ENCODE data around the gene KIRREL2.

Gene KIRREL2

DNA sequence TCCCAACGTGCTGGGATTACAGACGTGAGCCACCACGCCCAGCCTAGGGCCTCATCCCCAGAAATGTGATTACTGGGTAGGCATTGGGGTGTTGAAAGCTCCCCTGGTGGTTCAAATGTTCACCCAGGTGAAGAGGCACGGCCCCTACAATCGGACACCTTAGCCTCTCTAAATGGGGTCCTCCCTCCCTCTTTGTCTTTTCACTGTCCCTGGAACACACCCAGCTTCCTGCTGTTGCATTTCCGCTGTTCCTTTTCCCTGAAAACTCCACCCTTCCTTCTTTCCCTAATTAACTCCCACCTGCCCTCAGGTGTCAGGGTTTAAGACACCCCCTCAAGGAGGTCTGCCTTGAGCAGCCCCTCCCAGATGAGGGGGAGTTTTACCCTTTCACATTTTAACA, 40.4 kb upstream of the KIRREL2 start:
- ChIA-PET CTCF (interaction anchor here (1.5 kb wide), 1 partner anchor 10 kb away, joined by 6 read pairs; no protein-coding TSS in a partner anchor), POLR2A (no interaction called here)
- no peak for DNase-seq (ENCODE audit: extremely low spot score)

DNA sequence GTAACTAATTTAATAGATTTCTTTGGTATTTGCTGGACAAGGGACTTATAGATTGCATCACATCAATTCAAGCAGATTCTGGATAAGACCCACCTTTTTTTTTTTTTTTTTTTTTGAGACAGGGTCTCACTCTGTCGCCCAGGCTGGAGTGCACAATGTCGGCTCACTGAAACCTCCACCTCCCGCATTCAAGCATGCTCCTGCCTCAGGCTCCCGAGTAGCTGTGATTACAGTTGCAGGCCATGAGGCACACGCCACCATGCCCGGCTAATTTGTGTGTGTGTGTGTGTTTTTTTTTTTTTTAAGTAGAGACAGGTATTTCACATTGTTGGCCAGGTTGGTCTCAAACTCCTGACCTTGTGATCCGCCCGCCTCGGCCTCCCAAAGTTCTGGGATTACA, 39.9 kb upstream of the KIRREL2 start:
- TF ChIP-seq, protein P1, sequence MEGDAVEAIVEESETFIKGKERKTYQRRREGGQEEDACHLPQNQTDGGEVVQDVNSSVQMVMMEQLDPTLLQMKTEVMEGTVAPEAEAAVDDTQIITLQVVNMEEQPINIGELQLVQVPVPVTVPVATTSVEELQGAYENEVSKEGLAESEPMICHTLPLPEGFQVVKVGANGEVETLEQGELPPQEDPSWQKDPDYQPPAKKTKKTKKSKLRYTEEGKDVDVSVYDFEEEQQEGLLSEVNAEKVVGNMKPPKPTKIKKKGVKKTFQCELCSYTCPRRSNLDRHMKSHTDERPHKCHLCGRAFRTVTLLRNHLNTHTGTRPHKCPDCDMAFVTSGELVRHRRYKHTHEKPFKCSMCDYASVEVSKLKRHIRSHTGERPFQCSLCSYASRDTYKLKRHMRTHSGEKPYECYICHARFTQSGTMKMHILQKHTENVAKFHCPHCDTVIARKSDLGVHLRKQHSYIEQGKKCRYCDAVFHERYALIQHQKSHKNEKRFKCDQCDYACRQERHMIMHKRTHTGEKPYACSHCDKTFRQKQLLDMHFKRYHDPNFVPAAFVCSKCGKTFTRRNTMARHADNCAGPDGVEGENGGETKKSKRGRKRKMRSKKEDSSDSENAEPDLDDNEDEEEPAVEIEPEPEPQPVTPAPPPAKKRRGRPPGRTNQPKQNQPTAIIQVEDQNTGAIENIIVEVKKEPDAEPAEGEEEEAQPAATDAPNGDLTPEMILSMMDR (IDR thresholded peaks at IDR 0.05; ENCODE audit: control extremely low read depth, extremely low read depth, low read depth, missing control alignments) = no peak
- no peak for DNase-seq (ENCODE audit: extremely low spot score)
- ChIA-PET CTCF (no interaction called here), POLR2A (no interaction called here)

More for the DNA sequence above, 40.4 kb upstream of the KIRREL2 start:
- TF ChIP-seq, protein P1 (IDR thresholded peaks at IDR 0.05; ENCODE audit: control extremely low read depth, extremely low read depth, low read depth, missing control alignments) = no peak

- ChIA-PET CTCF (interaction anchor here (1.1 kb wide), 1 partner anchor 9 kb away, joined by 3 read pairs; no protein-coding TSS in a partner anchor), POLR2A (interaction anchor here (0.7 kb wide), 2 partner anchors 175 to 291 kb away, joined by 3 to 9 read pairs; no protein-coding TSS in a partner anchor)
- no peak for DNase-seq (ENCODE audit: extremely low spot score)
- TF ChIP-seq, protein P1 (IDR thresholded peaks at IDR 0.05; ENCODE audit: control extremely low read depth, extremely low read depth, low read depth, missing control alignments) = no peak
Observed at GRCh38 chr19:35818445-35818844, 38.3 kb upstream of the KIRREL2 start.

DNA sequence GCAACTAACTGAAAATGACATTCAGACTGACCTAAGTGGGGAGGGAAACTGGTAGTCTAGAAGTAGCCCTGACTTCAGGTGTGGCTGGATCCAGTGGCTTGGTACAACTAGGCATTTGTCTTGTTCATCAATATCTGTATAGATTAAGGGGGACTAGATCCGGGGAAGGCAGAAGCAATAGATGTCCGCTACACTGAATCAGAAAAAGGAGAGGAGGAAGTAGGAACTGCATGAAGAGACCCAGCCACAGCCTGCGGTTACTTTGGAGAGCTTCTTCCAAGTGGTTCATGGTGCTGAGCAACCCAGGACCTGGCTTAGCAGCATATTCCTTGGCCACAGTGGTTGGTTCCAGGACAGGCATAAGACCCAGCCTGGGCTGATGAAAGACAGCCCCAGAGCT, 34.1 kb upstream of the KIRREL2 start:
- ChIA-PET CTCF (no interaction called here), POLR2A (no interaction called here)
- TF ChIP-seq, protein P1 (IDR thresholded peaks at IDR 0.05; ENCODE audit: control extremely low read depth, extremely low read depth, low read depth, missing control alignments) = no peak
- DNase-seq (ENCODE audit: extremely low spot score) = no peak

GRCh38 chr19:35824150-35824549, 32.6 kb upstream of the KIRREL2 start:
- ChIA-PET CTCF (no interaction called here), POLR2A (no interaction called here)
- TF ChIP-seq, protein P1 (IDR thresholded peaks at IDR 0.05; ENCODE audit: control extremely low read depth, extremely low read depth, low read depth, missing control alignments) = no peak
- no peak for DNase-seq (ENCODE audit: extremely low spot score)

GRCh38 chr19:35828692-35829301, 27.9 kb upstream of the KIRREL2 start:
- DNase-seq (ENCODE audit: extremely low spot score) = peak; percentile 67
- ChIA-PET CTCF (no interaction called here), POLR2A (no interaction called here)
- TF ChIP-seq, protein P1 (IDR thresholded peaks at IDR 0.05; ENCODE audit: control extremely low read depth, extremely low read depth, low read depth, missing control alignments) = no peak
